Fibroblast of peridontal ligament (primary cell): ENCODE results near the gene NFIX.

Experiments
- DNase-seq: peaks from one replicate; pipeline ENCODE4 v3.0.0-alpha.2; 2010; ENCODE audit errors: extremely low read depth

Gene NFIX

GRCh38 chr19:13056052-13056660 is 60.9 kb downstream of the NFIX start:
- DNase-seq: peak; percentile 89

GRCh38 chr19:13057147-13057572 is 61.9 kb downstream of the NFIX start:
- DNase-seq: no peak

- no peak for DNase-seq
These were observed 62.5 kb downstream of the NFIX start for GRCh38 chr19:13057744-13058143.

GRCh38 chr19:13058951-13059660 is 63.8 kb downstream of the NFIX start:
- no peak for DNase-seq

GRCh38 chr19:13060233-13060963 is 65.1 kb downstream of the NFIX start:
- DNase-seq: no peak

GRCh38 chr19:13060964-13061927 is 66.0 kb downstream of the NFIX start:
- peak; percentile 73 for DNase-seq

- no peak for DNase-seq
These were observed 67.0 kb downstream of the NFIX start for GRCh38 chr19:13062317-13062716.

GRCh38 chr19:13063461-13064091 is 68.3 kb downstream of the NFIX start:
- DNase-seq: no peak

GRCh38 chr19:13064092-13064489 is 68.8 kb downstream of the NFIX start:
- no peak for DNase-seq

GRCh38 chr19:13066226-13066625 is 71.0 kb downstream of the NFIX start:
- no peak for DNase-seq

- no peak for DNase-seq
These were observed 71.9 kb downstream of the NFIX start for GRCh38 chr19:13066933-13067807.

- DNase-seq: no peak
These were observed 73.0 kb downstream of the NFIX start for GRCh38 chr19:13068085-13068846.

GRCh38 chr19:13069415-13070359 is 74.4 kb downstream of the NFIX start:
- no peak for DNase-seq

GRCh38 chr19:13070425-13071140 is 75.3 kb downstream of the NFIX start:
- DNase-seq: no peak

- no peak for DNase-seq
These were observed 76.3 kb downstream of the NFIX start for GRCh38 chr19:13071444-13072187.

GRCh38 chr19:13072188-13072908 is 77.1 kb downstream of the NFIX start:
- DNase-seq: no peak
